ENCODE data around the gene RCOR1. TPM values are rescaled to one million over a fixed set of nuclear protein-coding genes. Genes with fewer than 3 reads are reported as not detected.

Gene RCOR1
- polyA plus RNA-seq, 1 donor from 2014 or later, result 10.4 TPM

- H3K9me2 ChIP-seq (ENCODE audit: insufficient read depth, low read length), result no peaks in the 10 kb centered on the region
Measured at GRCh38 chr14:102723650-102724049, 131.2 kb downstream of the RCOR1 start.

GRCh38 chr14:102726191-102726949, 133.9 kb downstream of the RCOR1 start:
- no peaks in the 10 kb centered on the region for H4K20me1 ChIP-seq (ENCODE audit: insufficient read depth)
- no peak overlapping the region for H2AFZ ChIP-seq (ENCODE audit: low read depth, low read length)
- H3K9ac ChIP-seq (ENCODE audit: low read length), result no peak overlapping the region
- H3F3A ChIP-seq (ENCODE audit: insufficient read depth, low read length, poor library complexity, severe bottlenecking), result no peaks in the 10 kb centered on the region
- TF ChIP-seq CTCF (IDR thresholded peaks at IDR 0.05; ENCODE audit: poor library complexity, severe bottlenecking) (no peak), MXI1 (conservative IDR thresholded peaks at IDR 0.05; ENCODE audit: poor library complexity, severe bottlenecking) (no peak)
- no peaks in the 10 kb centered on the region for H3K9me3 ChIP-seq (ENCODE audit: low read length)
- no peaks in the 10 kb centered on the region for H3K79me2 ChIP-seq (replicated peaks; ENCODE audit: insufficient read depth, low read length)
- H3K27me3 ChIP-seq (ENCODE audit: insufficient read depth, low read depth, low read length), result no peaks in the 10 kb centered on the region
- H3K9me2 ChIP-seq (ENCODE audit: insufficient read depth, low read length), result no peaks in the 10 kb centered on the region
- no peak overlapping the region for H3K27ac ChIP-seq (ENCODE audit: low read length)
- H3K4me3 ChIP-seq (ENCODE audit: low read length), result no peak overlapping the region
- H3K4me2 ChIP-seq (ENCODE audit: low read length), result no peak overlapping the region
- no peaks in the 10 kb centered on the region for H3K36me3 ChIP-seq (ENCODE audit: insufficient read depth, low read length)

More at GRCh38 chr14:102723650-102724049, 131.2 kb downstream of the RCOR1 start:
- no peak overlapping the region for H3K4me3 ChIP-seq (ENCODE audit: low read length)
- H3K79me2 ChIP-seq (replicated peaks; ENCODE audit: insufficient read depth, low read length), result no peaks in the 10 kb centered on the region
- H3F3A ChIP-seq (ENCODE audit: insufficient read depth, low read length, poor library complexity, severe bottlenecking), result no peaks in the 10 kb centered on the region
- no peaks in the 10 kb centered on the region for H3K36me3 ChIP-seq (ENCODE audit: insufficient read depth, low read length)
- no peaks in the 10 kb centered on the region for H3K27me3 ChIP-seq (ENCODE audit: insufficient read depth, low read depth, low read length)
- no peak overlapping the region for H3K9ac ChIP-seq (ENCODE audit: low read length)
- no peaks in the 10 kb centered on the region for H4K20me1 ChIP-seq (ENCODE audit: insufficient read depth)
- H2AFZ ChIP-seq (ENCODE audit: low read depth, low read length), result no peak overlapping the region
- H3K9me3 ChIP-seq (ENCODE audit: low read length), result no peaks in the 10 kb centered on the region
- no peak for TF ChIP-seq TAF1 (IDR thresholded peaks at IDR 0.05; ENCODE audit: low read depth)
- TF ChIP-seq SMC3 (conservative IDR thresholded peaks at IDR 0.05; ENCODE audit: poor library complexity), result no peak
- TF ChIP-seq EZH2 (IDR thresholded peaks at IDR 0.05; ENCODE audit: borderline replicate concordance, insufficient read depth, low read length, poor library complexity, severe bottlenecking), result no peak
- no peak for TF ChIP-seq MXI1 (conservative IDR thresholded peaks at IDR 0.05; ENCODE audit: poor library complexity, severe bottlenecking)
- TF ChIP-seq CTCF (IDR thresholded peaks at IDR 0.05; ENCODE audit: poor library complexity, severe bottlenecking), result no peak
- TF ChIP-seq EP300 (conservative IDR thresholded peaks at IDR 0.05; ENCODE audit: poor library complexity, severe bottlenecking), result no peak
- no peak for TF ChIP-seq RAD21 (conservative IDR thresholded peaks at IDR 0.05)
- no peak for TF ChIP-seq REST (IDR thresholded peaks at IDR 0.05; ENCODE audit: borderline replicate concordance)
- no peak for TF ChIP-seq POLR2AphosphoS5 (IDR thresholded peaks at IDR 0.05)
- H3K27ac ChIP-seq (ENCODE audit: low read length), result no peak overlapping the region
- no peak overlapping the region for H3K4me2 ChIP-seq (ENCODE audit: low read length)

Measured in neural cell (in vitro differentiated cells).